HG02763 (cell line): ENCODE results near the gene NACC2.

Experiments
- ATAC-seq: cut with Tn5 transposase; IDR thresholded peaks from one replicate; pipeline ENCODE4 v1.9.1; 2021; ENCODE audit warnings: mild to moderate bottlenecking, moderate library complexity; ENCODE audit not compliant: unreplicated experiment

Gene NACC2, protein sequence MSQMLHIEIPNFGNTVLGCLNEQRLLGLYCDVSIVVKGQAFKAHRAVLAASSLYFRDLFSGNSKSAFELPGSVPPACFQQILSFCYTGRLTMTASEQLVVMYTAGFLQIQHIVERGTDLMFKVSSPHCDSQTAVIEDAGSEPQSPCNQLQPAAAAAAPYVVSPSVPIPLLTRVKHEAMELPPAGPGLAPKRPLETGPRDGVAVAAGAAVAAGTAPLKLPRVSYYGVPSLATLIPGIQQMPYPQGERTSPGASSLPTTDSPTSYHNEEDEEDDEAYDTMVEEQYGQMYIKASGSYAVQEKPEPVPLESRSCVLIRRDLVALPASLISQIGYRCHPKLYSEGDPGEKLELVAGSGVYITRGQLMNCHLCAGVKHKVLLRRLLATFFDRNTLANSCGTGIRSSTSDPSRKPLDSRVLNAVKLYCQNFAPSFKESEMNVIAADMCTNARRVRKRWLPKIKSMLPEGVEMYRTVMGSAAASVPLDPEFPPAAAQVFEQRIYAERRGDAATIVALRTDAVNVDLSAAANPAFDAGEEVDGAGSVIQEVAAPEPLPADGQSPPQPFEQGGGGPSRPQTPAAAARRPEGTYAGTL

GRCh38 chr9:136095070-136096058 is at the start of gene NACC2:
Gene NACC2, minus strand, starts transcription at chr9:136095289. Its CDS starts 44,768 bp downstream, at chr9:136050521.
- ATAC-seq = no peak

DNA sequence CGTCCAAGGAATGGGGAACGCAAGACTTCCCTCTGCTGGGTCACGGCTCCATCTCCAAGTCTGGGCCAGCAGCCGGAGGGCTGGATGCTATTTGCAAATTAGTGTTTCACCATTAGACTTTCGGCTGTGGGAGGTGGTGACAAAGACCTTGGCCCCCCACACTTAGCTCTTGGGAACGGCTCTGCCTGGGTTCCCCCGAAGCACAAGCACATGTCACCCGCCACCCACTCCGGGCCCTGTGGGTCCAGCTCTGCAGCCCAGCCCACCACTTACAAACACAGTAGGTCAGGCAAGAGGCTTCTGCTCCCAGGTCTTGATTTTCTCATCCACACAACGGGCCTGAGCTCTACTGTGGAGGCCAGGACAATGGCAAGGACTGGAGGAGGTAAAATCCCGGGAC is 49.4 kb upstream of the NACC2 start:
- ATAC-seq = no peak

GRCh38 chr9:136143215-136144001 is 48.3 kb upstream of the NACC2 start:
- no peak for ATAC-seq

- no peak for ATAC-seq
Measured at GRCh38 chr9:136142859-136143214, 47.7 kb upstream of the NACC2 start.

- ATAC-seq = no peak
Measured at GRCh38 chr9:136142414-136142796, 47.3 kb upstream of the NACC2 start.

- no peak for ATAC-seq
Measured at GRCh38 chr9:136141682-136142413, 46.8 kb upstream of the NACC2 start.

GRCh38 chr9:136140966-136141365 is 45.9 kb upstream of the NACC2 start:
- ATAC-seq = no peak

- ATAC-seq = no peak
Measured at GRCh38 chr9:136140046-136140445, 45.0 kb upstream of the NACC2 start.

GRCh38 chr9:136138566-136138965 is 43.5 kb upstream of the NACC2 start:
- no peak for ATAC-seq

GRCh38 chr9:136137321-136138265 is 42.5 kb upstream of the NACC2 start:
- ATAC-seq = no peak

DNA sequence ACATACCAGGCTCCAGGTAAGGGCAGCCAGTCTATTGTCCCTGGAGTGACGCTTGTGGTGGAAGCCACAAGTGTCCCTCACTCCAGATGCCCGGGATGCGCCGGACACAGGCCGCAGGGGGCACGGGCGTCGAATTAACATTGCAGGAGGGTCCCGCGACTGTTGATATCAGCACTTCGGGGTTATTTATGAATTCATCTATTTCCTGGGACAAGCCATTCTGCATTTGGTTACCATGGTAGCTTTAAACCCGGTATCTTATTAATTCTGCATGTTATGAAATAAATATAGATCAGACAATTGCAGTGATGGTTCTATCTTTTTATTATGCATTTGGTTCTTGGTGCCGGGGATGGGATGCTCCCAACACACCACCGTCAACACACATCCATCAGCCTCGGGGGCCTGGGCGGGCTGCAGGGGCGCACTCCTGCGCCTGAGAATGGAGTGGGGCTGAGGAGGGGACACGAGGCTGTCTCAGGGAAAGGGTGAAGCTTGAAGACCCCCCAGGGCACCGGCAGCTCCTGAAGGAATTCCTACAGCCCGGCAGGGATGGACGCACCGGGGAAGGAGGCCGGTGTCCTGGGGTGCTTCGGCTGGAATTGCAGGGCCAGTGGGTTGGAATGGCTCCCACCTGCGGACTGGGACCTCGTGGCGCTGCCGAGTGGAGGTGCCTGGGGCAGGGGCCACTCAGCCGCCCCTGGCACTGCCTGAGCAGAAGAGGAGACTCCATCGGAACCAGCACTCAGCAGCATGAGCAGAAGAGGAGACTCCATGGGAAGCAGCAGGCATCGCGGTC is 41.2 kb upstream of the NACC2 start:
- no peak for ATAC-seq

DNA sequence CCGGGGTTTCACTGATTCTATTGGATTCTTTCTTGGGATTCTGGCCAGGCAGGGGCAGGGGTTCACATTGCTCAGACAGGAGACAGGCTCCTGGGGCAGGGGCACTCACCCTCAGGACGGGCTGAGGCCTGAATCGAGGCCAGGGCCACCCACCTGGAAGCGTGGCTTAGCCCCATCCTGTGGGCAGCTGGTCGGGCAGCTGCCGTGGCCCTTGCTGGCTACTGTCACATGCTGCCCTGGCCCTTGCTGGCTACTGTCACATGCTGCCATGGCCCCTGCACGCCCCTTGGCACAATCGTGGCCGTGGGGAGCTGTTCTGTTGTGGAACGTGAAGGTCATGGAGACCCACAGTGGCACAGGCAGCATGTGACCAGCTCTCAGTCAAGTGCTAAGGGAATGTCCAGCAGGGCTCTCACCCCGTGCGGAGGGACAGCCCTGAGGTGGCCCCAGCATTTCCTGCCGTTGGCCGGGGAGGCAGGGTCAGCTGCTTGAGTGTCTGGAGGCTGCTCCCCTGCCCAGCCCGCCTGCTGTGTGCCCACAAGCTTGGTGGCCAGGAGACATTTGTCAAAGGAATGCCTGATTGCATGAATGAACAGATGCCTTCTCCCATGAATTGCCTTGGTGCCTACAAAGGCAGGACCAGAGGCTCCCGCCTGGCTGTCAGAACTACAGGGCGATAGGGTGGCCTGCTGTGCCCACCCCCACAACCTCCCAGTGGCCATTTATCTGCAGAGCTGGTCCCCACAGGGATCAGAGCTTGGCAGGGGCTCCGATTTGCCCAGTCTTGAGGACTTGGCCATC is 40.4 kb upstream of the NACC2 start:
- no peak for ATAC-seq

- ATAC-seq = no peak
Measured at GRCh38 chr9:136133959-136134484, 38.9 kb upstream of the NACC2 start.

GRCh38 chr9:136133191-136133958 is 38.3 kb upstream of the NACC2 start:
- ATAC-seq = no peak

DNA sequence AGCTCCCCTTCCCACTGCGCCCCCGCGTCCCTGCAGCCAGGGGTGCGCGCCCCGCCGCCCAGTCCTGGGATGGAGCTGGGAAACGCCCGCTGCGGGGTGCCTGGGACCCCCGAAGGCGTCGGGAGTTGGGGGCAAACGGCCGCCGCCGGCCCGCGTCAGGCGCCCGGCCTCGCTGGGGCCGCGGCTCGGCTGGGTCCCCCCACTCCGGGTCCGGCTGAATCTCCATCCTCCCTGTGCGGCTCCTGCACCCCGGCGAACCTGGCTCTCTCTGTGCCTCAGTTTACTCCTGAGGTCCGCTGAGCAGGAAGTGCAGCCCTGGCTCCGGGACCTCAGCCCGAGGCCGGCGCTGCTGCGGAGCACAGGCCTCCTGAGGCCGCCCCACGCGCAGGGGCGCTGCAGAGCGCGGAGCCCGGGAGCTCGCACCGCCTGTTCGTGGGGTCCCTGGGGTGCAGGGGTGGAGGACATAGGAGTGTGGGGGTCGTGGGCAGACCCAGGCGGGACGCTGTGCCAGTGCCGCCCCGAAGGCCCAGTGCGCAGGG is 37.5 kb upstream of the NACC2 start:
- no peak for ATAC-seq
